ENCODE data around the gene SLC9A7. TPM values are rescaled to one million over a fixed set of nuclear protein-coding genes. Genes with fewer than 3 reads are reported as not detected.

SLC9A7 gene
- total and polyA plus RNA-seq, 8 donors = 0.29 to 25.6 (median 9.1) TPM

GRCh38 chrX:46607916-46608315, 151.0 kb downstream of the SLC9A7 start:
- TF ChIP-seq POLR2A (IDR thresholded peaks at IDR 0.05) (no peak), CTCF (IDR thresholded peaks at IDR 0.05) (no peak), EP300 (IDR thresholded peaks at IDR 0.05) (no peak), POLR2AphosphoS5 (IDR thresholded peaks at IDR 0.05) (no peak)
- Histone ChIP-seq H3K4me1 (no peaks in the 10 kb centered on the region), H3K36me3 (no peaks in the 10 kb centered on the region), H3K27ac (no peak overlapping the region), H3K27me3 (no peaks in the 10 kb centered on the region), H3K9me3 (no peaks in the 10 kb centered on the region), H3K4me3 (no peak overlapping the region)
- DNase-seq = no peak
- intact Hi-C loops (cut with DNase I; ENCODE audit: low total_unique reads) = no loop called here
- 66 to 92% (median 77%) methylated on average over 10 to 11 of the region's 11 CpGs for WGBS, 5 donors

- 83 to 95% (median 88%) methylated on average over 6 of the region's 6 CpGs for WGBS, 5 donors
- no peak for TF ChIP-seq POLR2AphosphoS5 (IDR thresholded peaks at IDR 0.05)
- TF ChIP-seq EP300 (IDR thresholded peaks at IDR 0.05) = no peak
- TF ChIP-seq POLR2A (IDR thresholded peaks at IDR 0.05) = no peak
- TF ChIP-seq CTCF (IDR thresholded peaks at IDR 0.05) = no peak
- H3K27ac ChIP-seq = no peak overlapping the region
- H3K4me1 ChIP-seq = no peaks in the 10 kb centered on the region
- H3K4me3 ChIP-seq = no peak overlapping the region
- intact Hi-C loops (cut with DNase I; ENCODE audit: low total_unique reads) = no loop called here
- no peaks in the 10 kb centered on the region for H3K27me3 ChIP-seq
- no peaks in the 10 kb centered on the region for H3K36me3 ChIP-seq
- no peaks in the 10 kb centered on the region for H3K9me3 ChIP-seq
- no peak for DNase-seq
These were observed 156.3 kb downstream of the SLC9A7 start for GRCh38 chrX:46602468-46603102.

DNA sequence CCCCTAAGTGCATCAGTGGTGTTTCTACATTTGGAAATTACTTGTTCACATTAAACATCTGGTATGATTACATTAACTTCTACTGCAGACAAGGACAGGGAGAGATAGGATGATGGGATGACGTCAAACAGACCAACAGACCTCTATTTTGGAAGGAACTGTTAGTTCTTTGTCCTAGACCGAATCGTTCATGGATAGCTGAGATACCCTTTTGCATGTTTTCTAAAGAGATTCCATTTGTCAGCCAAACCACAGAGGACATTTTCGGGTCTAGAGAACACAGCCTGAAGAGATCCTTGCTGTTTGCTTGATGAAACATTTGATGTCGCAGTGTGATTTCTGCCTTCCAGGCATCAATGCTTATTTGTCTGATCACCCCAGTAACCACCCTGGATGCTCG, 157.6 kb downstream of the SLC9A7 start:
- TF ChIP-seq EP300 (IDR thresholded peaks at IDR 0.05) (no peak), POLR2AphosphoS5 (IDR thresholded peaks at IDR 0.05) (no peak), POLR2A (IDR thresholded peaks at IDR 0.05) (no peak), CTCF (IDR thresholded peaks at IDR 0.05) (no peak)
- no peak for DNase-seq
- H3K4me3 ChIP-seq = no peak overlapping the region
- intact Hi-C loops (cut with DNase I; ENCODE audit: low total_unique reads) = no loop called here
- H3K27me3 ChIP-seq = no peaks in the 10 kb centered on the region
- no peaks in the 10 kb centered on the region for H3K36me3 ChIP-seq
- 52 to 80% (median 60%) methylated on average over 6 of the region's 6 CpGs for WGBS, 5 donors
- H3K27ac ChIP-seq = no peak overlapping the region
- no peaks in the 10 kb centered on the region for H3K4me1 ChIP-seq
- H3K9me3 ChIP-seq = no peaks in the 10 kb centered on the region

- Histone ChIP-seq H3K4me3 (no peak overlapping the region), H3K27ac (no peak overlapping the region), H3K9me3 (no peaks in the 10 kb centered on the region), H3K27me3 (no peaks in the 10 kb centered on the region), H3K36me3 (no peaks in the 10 kb centered on the region), H3K4me1 (no peaks in the 10 kb centered on the region)
- no peak for TF ChIP-seq POLR2A (IDR thresholded peaks at IDR 0.05)
- no peak for TF ChIP-seq POLR2AphosphoS5 (IDR thresholded peaks at IDR 0.05)
- TF ChIP-seq CTCF (IDR thresholded peaks at IDR 0.05) = no peak
- TF ChIP-seq EP300 (IDR thresholded peaks at IDR 0.05) = no peak
- intact Hi-C loops (cut with DNase I; ENCODE audit: low total_unique reads) = no loop called here
- no peak for DNase-seq
- 43 to 72% (median 49%) methylated on average over 1 of the region's 1 CpG; no CpG with 5 or more reads in 1 of the 5 donors for WGBS, 5 donors
These were observed 159.8 kb downstream of the SLC9A7 start for GRCh38 chrX:46599051-46599560.
